Thyroid gland (tissue), 4 donors: ENCODE data around the gene PTPRU. TPM values are rescaled to one million over a fixed set of nuclear protein-coding genes. Genes with fewer than 3 reads are reported as not detected.

Experiments
- DNase-seq, 2 donors: peaks; one replicate each; pipeline ENCODE4 v3.0.0-alpha.2; 2019
- H3K27ac ChIP-seq, 3 donors: fragments of 200-600 bp; sonication (generic); 1 replicate in 2 of 3; 2 replicates in 1 of 3; pipeline ENCODE4 v1.5.1; 2016 to 2019; ENCODE audit warnings: mild to moderate bottlenecking in 1 of 3, moderate library complexity in 1 of 3
- H3K27me3 ChIP-seq: fragments of 200-600 bp; sonication (generic); one replicate; pipeline ENCODE4 v1.5.1; 2019
- H3K36me3 ChIP-seq, 2 donors: fragments of 200-600 bp; sonication (generic); one replicate each; pipeline ENCODE4 v1.5.1; 2016 to 2019
- H3K4me1 ChIP-seq, 2 donors: fragments of 200-600 bp; sonication (generic); one replicate each; pipeline ENCODE4 v1.5.1; 2017 to 2019
- H3K4me3 ChIP-seq, 3 donors: fragments of 200-600 bp; sonication (generic); replicated peaks in 1 of 3; 1 replicate in 2 of 3; 2 replicates in 1 of 3; pipeline ENCODE4 v1.5.1; 2016; ENCODE audit warnings: mild to moderate bottlenecking in 1 of 3
- H3K9me3 ChIP-seq: fragments of 200-600 bp; sonication (generic); one replicate; pipeline ENCODE4 v1.5.1; 2017
- CTCF ChIP-seq, 6 experiments: fragments of 200-600 bp in 3 of 6; fragments of 450-650 bp in 3 of 6; sonication (generic) in 3 of 6; IDR thresholded peaks; one replicate each; pipeline ENCODE4 v1.5.1; 2016 to 2019; ENCODE audit warnings: antibody characterized with exemption in 6 of 6, mild to moderate bottlenecking in 2 of 6, inconsistent platforms in 1 of 6, moderate library complexity in 1 of 6
- POLR2A ChIP-seq, 2 donors: fragments of 450-650 bp; IDR thresholded peaks; one replicate each; pipeline ENCODE4 v1.6.1; 2017; ENCODE audit warnings: antibody characterized with exemption in 2 of 2, mild to moderate bottlenecking in 2 of 2, moderate library complexity in 1 of 2
- WGBS, 2 donors: methylation state at CpG; one replicate each; pipeline ENCODE4 v1.1.5; 2017; 5-methylcytosine and 5-hydroxymethylcytosine counted together
- intact Hi-C: fragments of 100-400 bp; cut with DNase I; formaldehyde crosslinking; loops from one replicate; pipeline ENCODE4 v1.15.1; 2023
- total RNA-seq, 4 donors: library from RNA; depleted of rRNA; stranded (reverse); fragments of >200 nt; gene quantifications; one replicate each; pipeline ENCODE4 v1.2.3, GENCODE V29; 2016

Gene PTPRU
- total RNA-seq, 4 donors from 2014 or later, result 12.4 to 30.0 (median 17.9) TPM

GRCh38 chr1:29342351-29342750 is 106.0 kb downstream of the PTPRU start:
- intact Hi-C loops, result no loop called here
- no peaks in the 10 kb centered on the region for H3K27me3 ChIP-seq
- H3K36me3 ChIP-seq, result no peaks in the 10 kb centered on the region
- no peaks in the 10 kb centered on the region for H3K4me1 ChIP-seq
- TF ChIP-seq POLR2A (IDR thresholded peaks at IDR 0.05) (no peak), CTCF (IDR thresholded peaks at IDR 0.05) (no peak)
- no peak overlapping the region for H3K27ac ChIP-seq
- no peak for DNase-seq
- no peak overlapping the region for H3K4me3 ChIP-seq
- no peaks in the 10 kb centered on the region for H3K9me3 ChIP-seq
- WGBS, 2 donors, result 68 to 69% methylated on average over 7 of the region's 7 CpGs

GRCh38 chr1:29342983-29343382 is 106.7 kb downstream of the PTPRU start:
- no peak overlapping the region for H3K4me3 ChIP-seq
- intact Hi-C loops, result no loop called here
- H3K27ac ChIP-seq, result no peak overlapping the region
- 25 to 34% methylated on average over 1 to 2 of the region's 2 CpGs for WGBS, 2 donors
- H3K27me3 ChIP-seq, result no peaks in the 10 kb centered on the region
- H3K36me3 ChIP-seq, result no peaks in the 10 kb centered on the region
- DNase-seq, result no peak
- H3K4me1 ChIP-seq, result no peaks in the 10 kb centered on the region
- TF ChIP-seq POLR2A (IDR thresholded peaks at IDR 0.05) (no peak), CTCF (IDR thresholded peaks at IDR 0.05) (no peak)
- no peaks in the 10 kb centered on the region for H3K9me3 ChIP-seq

- Histone ChIP-seq H3K36me3 (no peaks in the 10 kb centered on the region), H3K9me3 (no peaks in the 10 kb centered on the region), H3K27me3 (no peaks in the 10 kb centered on the region), H3K4me1 (no peaks in the 10 kb centered on the region), H3K4me3 (no peak overlapping the region), H3K27ac (no peak overlapping the region)
- WGBS, 2 donors, result 32 to 38% methylated on average over 4 of the region's 4 CpGs
- intact Hi-C loops, result no loop called here
- TF ChIP-seq POLR2A (IDR thresholded peaks at IDR 0.05) (no peak), CTCF (IDR thresholded peaks at IDR 0.05) (no peak)
- DNase-seq, result no peak
These were observed 107.2 kb downstream of the PTPRU start for GRCh38 chr1:29343476-29343875.

GRCh38 chr1:29343908-29344307 is 107.6 kb downstream of the PTPRU start:
- no peak overlapping the region for H3K4me3 ChIP-seq
- intact Hi-C loops, result no loop called here
- TF ChIP-seq POLR2A (IDR thresholded peaks at IDR 0.05) (no peak), CTCF (IDR thresholded peaks at IDR 0.05) (no peak)
- WGBS, 2 donors, result 66 to 86% methylated on average over 9 to 10 of the region's 10 CpGs
- H3K9me3 ChIP-seq, result no peaks in the 10 kb centered on the region
- no peaks in the 10 kb centered on the region for H3K36me3 ChIP-seq
- no peak overlapping the region for H3K27ac ChIP-seq
- no peaks in the 10 kb centered on the region for H3K4me1 ChIP-seq
- H3K27me3 ChIP-seq, result no peaks in the 10 kb centered on the region
- no peak for DNase-seq

- WGBS, 2 donors, result 55% methylated on average over 9 of the region's 9 CpGs
- no peaks in the 10 kb centered on the region for H3K9me3 ChIP-seq
- H3K4me1 ChIP-seq, result no peaks in the 10 kb centered on the region
- no peaks in the 10 kb centered on the region for H3K36me3 ChIP-seq
- no peak for DNase-seq
- no peak overlapping the region for H3K27ac ChIP-seq
- TF ChIP-seq POLR2A (IDR thresholded peaks at IDR 0.05) (no peak), CTCF (IDR thresholded peaks at IDR 0.05) (no peak)
- H3K27me3 ChIP-seq, result no peaks in the 10 kb centered on the region
- intact Hi-C loops, result no loop called here
- no peak overlapping the region for H3K4me3 ChIP-seq
These were observed 108.0 kb downstream of the PTPRU start for GRCh38 chr1:29344336-29344735.
